GM12891 (cell line): ENCODE data around the gene RBM20.

Source experiments
- PAX5 ChIP-seq: IDR thresholded peaks from 2 replicates; pipeline ENCODE4 v1.6.1; 2011; ENCODE audit warnings: low read length, moderate library complexity, mild to moderate bottlenecking; ENCODE audit not compliant: insufficient read depth, severe bottlenecking
- POLR2A ChIP-seq: IDR thresholded peaks from 2 replicates; pipeline ENCODE4 v1.6.1; 2011; ENCODE audit warnings: low read depth, low read length, control low read depth
- POLR2AphosphoS5 ChIP-seq: IDR thresholded peaks from 2 replicates; pipeline ENCODE4 v1.6.1; 2011; ENCODE audit warnings: low read depth, low read length, control low read depth
- POU2F2 ChIP-seq: IDR thresholded peaks from 2 replicates; pipeline ENCODE4 v1.6.1; 2011; ENCODE audit warnings: low read depth, mild to moderate bottlenecking, control low read depth, low read length, moderate library complexity
- SPI1 ChIP-seq: IDR thresholded peaks from 2 replicates; pipeline ENCODE4 v1.6.1; 2011; ENCODE audit warnings: low read depth, low read length, control low read depth
- TAF1 ChIP-seq: IDR thresholded peaks from 2 replicates; pipeline ENCODE4 v1.6.1; 2011; ENCODE audit warnings: low read depth, low read length, control low read depth

- TF ChIP-seq TAF1: no peak
- TF ChIP-seq POLR2A: no peak
- no peak for TF ChIP-seq POLR2AphosphoS5
- TF ChIP-seq SPI1: no peak
- TF ChIP-seq POU2F2: no peak
- TF ChIP-seq PAX5: no peak
Measured at GRCh38 chr10:110887560-110887959, 243.4 kb downstream of the RBM20 start.
